ENCODE data around the gene C1QC. TPM values are rescaled to one million over a fixed set of nuclear protein-coding genes. Genes with fewer than 3 reads are reported as not detected.

C1QC gene
- total and polyA plus RNA-seq, 2 of the 8 experiments (the other 6 are each of a cell fraction or from before 2014, with no cell fraction given): not detected

GRCh38 chr1:22618056-22618455 lies 25.4 kb upstream of the C1QC start:
- Histone ChIP-seq H2BK120ac (replicated peaks; ENCODE audit: low read depth, low read length) (no peak overlapping the region), H3K23me2 (ENCODE audit: low read depth, low read length) (no peaks in the 10 kb centered on the region), H4K8ac (ENCODE audit: extremely low read depth, insufficient read depth, low read length) (no peak overlapping the region; the same call in 1 of the 2 replicates), H3K9ac (replicated peaks in 1 of 4; ENCODE audit: extremely low read depth in 1 of 4, low read depth in 3 of 4, low read length in 3 of 4) (no peak overlapping the region), H2BK15ac (ENCODE audit: low read length) (no peak overlapping the region), H3K56ac (replicated peaks; ENCODE audit: insufficient read length, low read depth, low read length) (no peak overlapping the region), H3K4me1 (replicated peaks in 1 of 4; ENCODE audit: control insufficient read depth in 3 of 4, insufficient read depth in 4 of 4, low read length in 3 of 4) (peaks cover 0 to 5% (median under 1%) of the 10 kb centered on the region in 4 experiments; a peak in 3 of 7 replicates), H2BK20ac (ENCODE audit: low read length) (no peak overlapping the region), H3K36me3 (ENCODE audit: control insufficient read depth in 2 of 4, insufficient read depth in 4 of 4, low read length in 3 of 4) (no peaks in the 10 kb centered on the region), H3K4ac (replicated peaks; ENCODE audit: insufficient read length, low read depth, low read length) (no peak overlapping the region), H3K18ac (ENCODE audit: extremely low read depth, low read length) (no peak overlapping the region; the same call in 1 of the 2 replicates), H4K5ac (ENCODE audit: insufficient read length, low read depth, low read length) (no peak overlapping the region), H3K14ac (ENCODE audit: insufficient read length) (no peak overlapping the region), H3K4me2 (ENCODE audit: insufficient read depth in 1 of 2, low read depth in 2 of 2, low read length in 2 of 2) (no peak overlapping the region), H3K27ac (ENCODE audit: low read depth, low read length) (no peak overlapping the region), H3K4me3 (ENCODE audit: extremely low read depth in 1 of 4, insufficient read depth in 2 of 4, low read depth in 3 of 4, low read length in 4 of 4) (no peak overlapping the region), H3K23ac (ENCODE audit: insufficient read length) (no peak overlapping the region), H2BK12ac (ENCODE audit: low read depth, low read length) (no peak overlapping the region), H2AK5ac (ENCODE audit: low read depth, low read length) (no peak overlapping the region), H2AFZ (ENCODE audit: low read length) (no peak overlapping the region), H4K91ac (replicated peaks; ENCODE audit: insufficient read length, low read length) (no peak overlapping the region), H2BK5ac (ENCODE audit: low read depth, low read length) (no peak overlapping the region), H3K27me3 (replicated peaks in 1 of 4; ENCODE audit: control insufficient read depth in 3 of 4, extremely low read depth in 1 of 4, insufficient read depth in 3 of 4, low read length in 3 of 4) (no peaks in the 10 kb centered on the region; a peak in 1 of 7 replicates), H4K20me1 (replicated peaks in 1 of 2; ENCODE audit: control insufficient read depth in 1 of 2, insufficient read depth in 2 of 2, low read length in 2 of 2) (peaks cover 0 to 4% of the 10 kb centered on the region in 2 experiments), H3K9me3 (ENCODE audit: insufficient read depth in 2 of 2, low read depth in 1 of 2, low read length in 1 of 2) (no peaks in the 10 kb centered on the region), H3K79me2 (ENCODE audit: control insufficient read depth in 1 of 2, insufficient read depth in 2 of 2, low read length in 2 of 2) (no peaks in the 10 kb centered on the region), H3K79me1 (ENCODE audit: low read depth, low read length) (no peaks in the 10 kb centered on the region)
- no peak for FAIRE-seq
- ChIA-PET POLR2A (ENCODE audit: partially characterized antibody) (interaction anchor here (1.3 kb wide), 1 partner anchor 21 kb away, joined by 5 read pairs; no protein-coding TSS in a partner anchor), CTCF (ENCODE audit: partially characterized antibody) (interaction anchor here (0.7 to 2.1 kb wide), 4 partner anchors 16 to 202 kb away, joined by 3 to 5 read pairs (median 4); partner anchors contain the start of gene C1QA)
- DNase-seq (ENCODE audit: low read depth in 1 of 2, low spot score in 2 of 2): no peak
- 85% methylated on average over 13 of the region's 16 CpGs; no CpG with 5 or more reads in 1 of the 2 experiments for WGBS, 2 experiments (ENCODE audit: extremely low coverage in 1 of 2, insufficient coverage in 1 of 2, insufficient read length in 1 of 2, insufficient replicate concordance in 2 of 2, low coverage in 1 of 2, low lambda C conversion rate in 2 of 2, missing lambda C conversion rate in 1 of 2)
- TF ChIP-seq SIRT6 (IDR thresholded peaks at IDR 0.05; ENCODE audit: low read length) (no peak), ATF2 (IDR thresholded peaks at IDR 0.05; ENCODE audit: low read length) (no peak), NRF1 (IDR thresholded peaks at IDR 0.05; ENCODE audit: low read depth, low read length) (no peak), EGR1 (IDR thresholded peaks at IDR 0.05; ENCODE audit: borderline replicate concordance, low read depth, low read length) (no peak), RFX5 (IDR thresholded peaks at IDR 0.05; ENCODE audit: borderline replicate concordance, low read depth, low read length) (no peak), NANOG (IDR thresholded peaks at IDR 0.05; ENCODE audit: insufficient read depth, low read depth, low read length, poor library complexity, severe bottlenecking) (no peak), POLR2AphosphoS5 (IDR thresholded peaks at IDR 0.05; ENCODE audit: low read depth, low read length) (no peak), BRCA1 (IDR thresholded peaks at IDR 0.05; ENCODE audit: low read depth, low read length) (no peak), SUZ12 (IDR thresholded peaks at IDR 0.05; ENCODE audit: low read length) (no peak), CREB1 (IDR thresholded peaks at IDR 0.05) (no peak), JUND (IDR thresholded peaks at IDR 0.05; ENCODE audit: low read length) (no peak), ATF3 (IDR thresholded peaks at IDR 0.05; ENCODE audit: insufficient read depth, low read depth, low read length) (no peak), RXRA (IDR thresholded peaks at IDR 0.05; ENCODE audit: insufficient read depth, low read depth, low read length) (no peak)

Data from H1 (cell line).